ENCODE results near the gene TRABD2B. TPM values are rescaled to one million over a fixed set of nuclear protein-coding genes. Genes with fewer than 3 reads are reported as not detected.

The TRABD2B gene
- total RNA-seq, 1 experiment from 2014 or later = 0.36 TPM

DNA sequence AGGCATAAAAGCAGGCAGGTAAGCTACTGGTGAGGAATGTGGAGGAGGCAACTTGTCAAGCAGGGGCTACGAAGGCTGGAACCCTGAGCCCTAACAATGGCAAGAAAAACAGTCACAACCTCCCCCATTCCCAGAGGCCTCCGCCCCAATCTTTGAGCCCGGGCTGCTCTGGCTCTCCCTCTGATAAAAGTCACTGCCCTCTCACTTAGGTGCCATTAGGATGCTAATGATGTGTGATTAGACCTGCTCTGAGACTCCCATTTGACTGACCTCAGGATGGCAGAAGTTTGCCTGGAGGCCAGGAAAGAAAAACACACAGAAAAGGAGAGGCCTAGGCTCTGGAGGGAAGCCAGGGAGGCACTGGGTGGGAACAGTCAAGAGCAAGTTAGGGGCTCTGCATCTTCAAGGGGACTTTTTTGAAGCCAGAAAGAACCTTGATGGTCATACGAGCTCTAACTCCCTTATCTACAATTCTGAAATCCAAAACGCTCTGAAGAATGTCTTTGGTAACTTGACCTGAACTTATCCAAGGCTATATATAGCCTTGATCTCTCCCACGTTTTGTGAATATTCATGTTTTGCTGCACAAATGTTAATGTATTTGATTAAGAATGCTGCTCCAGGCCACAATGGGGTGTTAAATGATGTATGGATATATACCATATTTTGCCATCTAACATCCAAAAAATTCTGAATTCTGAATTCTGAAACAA lies 98.9 kb downstream of the TRABD2B start:
- intact Hi-C loops (cut with micrococcal nuclease; ENCODE audit: unreplicated experiment) = no loop called here
- H3K4me1 ChIP-seq = no peaks in the 10 kb centered on the region
- DNase-seq = no peak
- H3K4me3 ChIP-seq (ENCODE audit: low read depth, low read length) = no peak overlapping the region
- H3K36me3 Mint-ChIP-seq (ENCODE audit: insufficient read depth, unreplicated experiment) = no peaks in the 10 kb centered on the region
- CTCF ChIA-PET = no interaction called here
- H3K9me3 Mint-ChIP-seq (ENCODE audit: unreplicated experiment) = no peaks in the 10 kb centered on the region
- H3K27me3 Mint-ChIP-seq (ENCODE audit: insufficient read depth, unreplicated experiment) = no peaks in the 10 kb centered on the region
- TF ChIP-seq CTCF (IDR thresholded peaks at IDR 0.05; ENCODE audit: insufficient read depth in 1 of 2, low read depth in 1 of 2, low read length in 1 of 2, severe bottlenecking in 1 of 2, unreplicated experiment in 1 of 2) = no peak
- H3K4me3 Mint-ChIP-seq (ENCODE audit: unreplicated experiment) = no peak overlapping the region
- no peaks in the 10 kb centered on the region for H3K36me3 ChIP-seq (ENCODE audit: control insufficient read depth, insufficient read depth, low read length)
- H3K27me3 ChIP-seq (replicated peaks; ENCODE audit: control insufficient read depth, insufficient read depth, low read length) = no peaks in the 10 kb centered on the region
- H3K9me3 ChIP-seq = no peaks in the 10 kb centered on the region
- POLR2A ChIA-PET = no interaction called here
- no peaks in the 10 kb centered on the region for H3K4me1 Mint-ChIP-seq (ENCODE audit: low read depth, unreplicated experiment)
- BruUV-seq (replicated peaks) = no TSS peak
- no peak overlapping the region for H3K27ac Mint-ChIP-seq (ENCODE audit: unreplicated experiment)

- Histone ChIP-seq H3K4me1 (no peaks in the 10 kb centered on the region), H3K9me3 (no peaks in the 10 kb centered on the region), H3K4me3 (ENCODE audit: low read depth, low read length) (no peak overlapping the region), H3K36me3 (ENCODE audit: control insufficient read depth, insufficient read depth, low read length) (no peaks in the 10 kb centered on the region), H3K27me3 (replicated peaks; ENCODE audit: control insufficient read depth, insufficient read depth, low read length) (no peaks in the 10 kb centered on the region)
- H3K27me3 Mint-ChIP-seq (ENCODE audit: insufficient read depth, unreplicated experiment) = no peaks in the 10 kb centered on the region
- H3K36me3 Mint-ChIP-seq (ENCODE audit: insufficient read depth, unreplicated experiment) = no peaks in the 10 kb centered on the region
- no TSS peak for BruUV-seq (replicated peaks)
- CTCF ChIA-PET = no interaction called here
- TF ChIP-seq CTCF (IDR thresholded peaks at IDR 0.05; ENCODE audit: insufficient read depth in 1 of 2, low read depth in 1 of 2, low read length in 1 of 2, severe bottlenecking in 1 of 2, unreplicated experiment in 1 of 2) = no peak
- POLR2A ChIA-PET = no interaction called here
- DNase-seq = no peak
- intact Hi-C loops (cut with micrococcal nuclease; ENCODE audit: unreplicated experiment) = no loop called here
- H3K4me1 Mint-ChIP-seq (ENCODE audit: low read depth, unreplicated experiment) = no peaks in the 10 kb centered on the region
- no peak overlapping the region for H3K4me3 Mint-ChIP-seq (ENCODE audit: unreplicated experiment)
- H3K9me3 Mint-ChIP-seq (ENCODE audit: unreplicated experiment) = no peaks in the 10 kb centered on the region
- no peak overlapping the region for H3K27ac Mint-ChIP-seq (ENCODE audit: unreplicated experiment)
Measured at GRCh38 chr1:47895279-47896125, 101.7 kb downstream of the TRABD2B start.

DNA sequence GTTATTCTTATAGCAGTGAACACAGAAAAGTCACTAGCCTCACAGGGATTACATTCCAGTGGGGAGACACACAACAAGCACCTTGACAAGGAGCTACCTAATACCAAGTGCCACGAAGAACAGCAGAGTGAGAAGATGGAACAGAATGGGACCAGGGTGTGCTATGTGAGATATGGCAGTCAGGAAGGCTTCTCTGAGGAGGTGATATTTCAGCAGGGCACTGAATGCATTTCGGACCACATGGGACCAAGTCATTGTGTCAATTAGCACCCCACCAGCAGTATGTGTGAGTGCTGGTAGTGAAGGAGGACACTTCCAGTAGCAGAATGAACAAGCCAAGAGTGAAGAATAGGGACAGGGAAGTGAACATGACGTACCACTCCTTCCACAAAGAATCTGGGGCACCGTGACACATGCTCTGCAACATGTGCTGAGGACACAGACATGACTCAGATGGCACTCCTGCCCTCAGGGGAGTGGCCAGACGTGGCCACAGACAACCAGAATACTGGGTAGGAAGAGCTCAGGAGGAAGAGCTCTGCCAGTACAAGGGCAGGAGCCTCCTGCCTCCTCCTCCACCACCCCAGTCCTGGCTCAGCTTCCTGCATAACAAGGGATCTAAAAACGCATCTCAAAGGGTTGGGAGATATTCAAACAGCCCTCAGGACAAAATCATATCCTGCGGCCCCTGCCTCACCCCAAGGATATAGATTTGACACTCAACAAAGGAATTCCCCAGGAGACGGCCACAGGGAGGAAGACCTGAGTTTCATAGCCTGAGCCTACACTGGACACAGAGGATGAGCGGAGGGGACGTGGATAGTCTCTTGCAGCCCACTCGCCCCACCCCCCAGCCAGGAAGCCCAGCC lies 102.5 kb downstream of the TRABD2B start:
- no peaks in the 10 kb centered on the region for H3K9me3 ChIP-seq
- intact Hi-C loops (cut with micrococcal nuclease; ENCODE audit: unreplicated experiment) = no loop called here
- POLR2A ChIA-PET = no interaction called here
- no peaks in the 10 kb centered on the region for H3K9me3 Mint-ChIP-seq (ENCODE audit: unreplicated experiment)
- CTCF ChIA-PET = no interaction called here
- no peaks in the 10 kb centered on the region for H3K36me3 ChIP-seq (ENCODE audit: control insufficient read depth, insufficient read depth, low read length)
- no peaks in the 10 kb centered on the region for H3K4me1 ChIP-seq
- H3K36me3 Mint-ChIP-seq (ENCODE audit: insufficient read depth, unreplicated experiment) = no peaks in the 10 kb centered on the region
- TF ChIP-seq CTCF (IDR thresholded peaks at IDR 0.05; ENCODE audit: insufficient read depth in 1 of 2, low read depth in 1 of 2, low read length in 1 of 2, severe bottlenecking in 1 of 2, unreplicated experiment in 1 of 2) = no peak
- no peak for DNase-seq
- H3K4me1 Mint-ChIP-seq (ENCODE audit: low read depth, unreplicated experiment) = no peaks in the 10 kb centered on the region
- H3K27me3 Mint-ChIP-seq (ENCODE audit: insufficient read depth, unreplicated experiment) = no peaks in the 10 kb centered on the region
- no TSS peak for BruUV-seq (replicated peaks)
- no peaks in the 10 kb centered on the region for H3K27me3 ChIP-seq (replicated peaks; ENCODE audit: control insufficient read depth, insufficient read depth, low read length)
- no peak overlapping the region for H3K4me3 ChIP-seq (ENCODE audit: low read depth, low read length)
- H3K4me3 Mint-ChIP-seq (ENCODE audit: unreplicated experiment) = no peak overlapping the region
- H3K27ac Mint-ChIP-seq (ENCODE audit: unreplicated experiment) = no peak overlapping the region
